GM12878 (cell line): ENCODE measurements around the gene RTCA.

ENCODE experiments used
- EP300 ChIP-seq, 2 experiments: fragments of 150-350 bp in 1 of 2; IDR thresholded peaks; 2 replicates each; pipeline ENCODE4 v1.6.1; 2011 to 2012; ENCODE audit warnings: low read depth in 2 of 2, low read length in 2 of 2, borderline replicate concordance in 1 of 2, improper control_type of control experiment in 1 of 2, inconsistent platforms in 1 of 2; ENCODE audit not compliant: control insufficient read depth in 1 of 2
- EZH2 ChIP-seq: IDR thresholded peaks from 2 replicates; pipeline ENCODE4 v1.6.1; 2012; ENCODE audit warnings: low read depth, mild to moderate bottlenecking, control low read depth, inconsistent platforms, low read length, borderline replicate concordance; ENCODE audit not compliant: control insufficient read depth
- HCFC1 ChIP-seq: fragments of 150-350 bp; IDR thresholded peaks from 2 replicates; pipeline ENCODE4 v1.6.1; 2014; ENCODE audit warnings: low read length
- POLR2AphosphoS2 ChIP-seq: IDR thresholded peaks from 2 replicates; pipeline ENCODE4 v1.6.1; 2011; ENCODE audit warnings: low read depth, mild to moderate bottlenecking, low read length, improper control_type of control experiment, moderate library complexity
- POLR2AphosphoS5 ChIP-seq: IDR thresholded peaks from 2 replicates; pipeline ENCODE4 v1.6.1; 2011; ENCODE audit warnings: mild to moderate bottlenecking, low read length, inconsistent platforms
- RCOR1 ChIP-seq: conservative IDR thresholded peaks from 2 replicates; pipeline ENCODE4 v1.6.1; 2012; ENCODE audit warnings: low read depth, low read length, improper control_type of control experiment
- SREBF1 ChIP-seq: IDR thresholded peaks from 2 replicates; pipeline ENCODE4 v1.6.1; 2012; ENCODE audit warnings: mild to moderate bottlenecking, low read length
- YY1 ChIP-seq: IDR thresholded peaks from 2 replicates; pipeline ENCODE4 v1.6.1; 2011; ENCODE audit warnings: low read depth, mild to moderate bottlenecking, low read length
- TF ChIP-seq, protein P1 (sequence below), 3 experiments: IDR thresholded peaks in 2 of 3; conservative IDR thresholded peaks in 1 of 3; 2 replicates each; pipeline ENCODE4 v1.5.1; 2011; ENCODE audit warnings: low read depth in 3 of 3, low read length in 3 of 3, mild to moderate bottlenecking in 3 of 3, control low read depth in 2 of 3, moderate library complexity in 2 of 3, inconsistent platforms in 1 of 3, mixed read lengths in 1 of 3; ENCODE audit not compliant: control insufficient read depth in 2 of 3, insufficient read depth in 1 of 3; ENCODE audit errors: extremely low read depth in 1 of 3
- TF ChIP-seq, protein P2 (sequence below): IDR thresholded peaks from 2 replicates; pipeline ENCODE4 v1.6.1; 2012; ENCODE audit warnings: low read length, inconsistent platforms

DNA sequence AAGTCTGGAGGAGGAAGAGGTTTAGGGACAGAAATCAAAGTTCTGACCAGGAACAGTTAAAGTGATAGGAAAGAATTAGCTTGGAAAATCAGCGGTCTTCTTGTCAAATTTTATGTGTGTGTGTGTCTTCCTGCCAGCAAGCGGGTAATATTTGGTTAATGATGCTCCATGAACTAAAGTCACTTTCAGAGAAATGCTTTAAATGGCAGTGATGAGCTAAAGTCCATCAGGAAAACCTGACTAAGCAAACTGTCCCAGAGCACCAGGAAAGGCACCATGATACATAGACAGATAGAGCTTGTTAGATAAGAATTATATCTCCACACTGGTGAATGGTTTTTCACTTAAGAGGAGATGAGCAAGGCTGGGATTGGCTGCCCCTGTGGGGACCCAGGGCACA lies 76.3 kb downstream of the RTCA start:
- TF ChIP-seq HCFC1 (no peak), YY1 (no peak), POLR2AphosphoS2 (no peak), SREBF1 (no peak), POLR2AphosphoS5 (no peak), EZH2 (no peak), RCOR1 (no peak), EP300 (IDR thresholded peaks at IDR 0.05; ENCODE audit: borderline replicate concordance in 1 of 2, control insufficient read depth in 1 of 2, low read depth in 2 of 2, low read length in 2 of 2) (no peak)
- TF ChIP-seq, protein P1, sequence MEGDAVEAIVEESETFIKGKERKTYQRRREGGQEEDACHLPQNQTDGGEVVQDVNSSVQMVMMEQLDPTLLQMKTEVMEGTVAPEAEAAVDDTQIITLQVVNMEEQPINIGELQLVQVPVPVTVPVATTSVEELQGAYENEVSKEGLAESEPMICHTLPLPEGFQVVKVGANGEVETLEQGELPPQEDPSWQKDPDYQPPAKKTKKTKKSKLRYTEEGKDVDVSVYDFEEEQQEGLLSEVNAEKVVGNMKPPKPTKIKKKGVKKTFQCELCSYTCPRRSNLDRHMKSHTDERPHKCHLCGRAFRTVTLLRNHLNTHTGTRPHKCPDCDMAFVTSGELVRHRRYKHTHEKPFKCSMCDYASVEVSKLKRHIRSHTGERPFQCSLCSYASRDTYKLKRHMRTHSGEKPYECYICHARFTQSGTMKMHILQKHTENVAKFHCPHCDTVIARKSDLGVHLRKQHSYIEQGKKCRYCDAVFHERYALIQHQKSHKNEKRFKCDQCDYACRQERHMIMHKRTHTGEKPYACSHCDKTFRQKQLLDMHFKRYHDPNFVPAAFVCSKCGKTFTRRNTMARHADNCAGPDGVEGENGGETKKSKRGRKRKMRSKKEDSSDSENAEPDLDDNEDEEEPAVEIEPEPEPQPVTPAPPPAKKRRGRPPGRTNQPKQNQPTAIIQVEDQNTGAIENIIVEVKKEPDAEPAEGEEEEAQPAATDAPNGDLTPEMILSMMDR (IDR thresholded peaks at IDR 0.05 in 2 of 3, conservative IDR thresholded peaks at IDR 0.05 in 1 of 3; ENCODE audit: control insufficient read depth in 2 of 3, extremely low read depth in 1 of 3, insufficient read depth in 1 of 3, low read depth in 3 of 3, low read length in 3 of 3): no peak
- TF ChIP-seq, protein P2, sequence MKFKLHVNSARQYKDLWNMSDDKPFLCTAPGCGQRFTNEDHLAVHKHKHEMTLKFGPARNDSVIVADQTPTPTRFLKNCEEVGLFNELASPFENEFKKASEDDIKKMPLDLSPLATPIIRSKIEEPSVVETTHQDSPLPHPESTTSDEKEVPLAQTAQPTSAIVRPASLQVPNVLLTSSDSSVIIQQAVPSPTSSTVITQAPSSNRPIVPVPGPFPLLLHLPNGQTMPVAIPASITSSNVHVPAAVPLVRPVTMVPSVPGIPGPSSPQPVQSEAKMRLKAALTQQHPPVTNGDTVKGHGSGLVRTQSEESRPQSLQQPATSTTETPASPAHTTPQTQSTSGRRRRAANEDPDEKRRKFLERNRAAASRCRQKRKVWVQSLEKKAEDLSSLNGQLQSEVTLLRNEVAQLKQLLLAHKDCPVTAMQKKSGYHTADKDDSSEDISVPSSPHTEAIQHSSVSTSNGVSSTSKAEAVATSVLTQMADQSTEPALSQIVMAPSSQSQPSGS: no peak
